Mucosa of descending colon (tissue), 3 donors: ENCODE measurements around the gene UXS1. TPM values are rescaled to one million over a fixed set of nuclear protein-coding genes. Genes with fewer than 3 reads are reported as not detected.

Experiments used
- ATAC-seq: fragments of 200-7000 bp; cut with Tn5 transposase; one replicate; pipeline ENCODE4 v1.9.1; 2020; ENCODE audit warnings: mild to moderate bottlenecking, moderate library complexity
- DNase-seq, 3 donors: peaks; one replicate each; pipeline ENCODE4 v3.0.0-alpha.2; 2020
- H3K36me3 ChIP-seq: fragments of 200-600 bp; one replicate; pipeline ENCODE4 v1.8.0; 2021; ENCODE audit warnings: low read depth, mild to moderate bottlenecking
- H3K4me1 ChIP-seq: fragments of 200-600 bp; one replicate; pipeline ENCODE4 v1.8.0; 2021; ENCODE audit warnings: low read depth, mild to moderate bottlenecking
- H3K4me3 ChIP-seq: fragments of 200-600 bp; one replicate; pipeline ENCODE4 v1.8.0; 2021; ENCODE audit warnings: mild to moderate bottlenecking
- H3K9me3 ChIP-seq: fragments of 200-600 bp; one replicate; pipeline ENCODE4 v1.8.0; 2021; ENCODE audit warnings: mild to moderate bottlenecking
- CTCF ChIP-seq: fragments of 200-600 bp; IDR thresholded peaks from one replicate; pipeline ENCODE4 v1.8.0; 2022; ENCODE audit warnings: antibody characterized with exemption, mild to moderate bottlenecking
- intact Hi-C, 2 donors: fragments of 100-400 bp; cut with DNase I in 1 of 2; cut with micrococcal nuclease in 1 of 2; formaldehyde crosslinking; loops; one replicate each; pipeline versions ENCODE4 v1.11.0 to v1.11.1; 2022; cut with DNase I, micrococcal nuclease
- total RNA-seq, 3 donors: library from RNA; stranded (reverse); fragmentation: NEBNext Ultra II Directional in 2 of 3; extraction: Animal tissue kit (Norgen Biotek cat#: 25700) in 2 of 3; gene quantifications; one replicate each; pipeline versions ENCODE4 v1.2.1 to v1.2.4, GENCODE V29; 2021 to 2023
- donor health status: DM: no; HTN: no; CAD: no; lungs with moderate emphysema.
- donor health status: DM: no; HTN: no; CAD: no.
- donor health status: DM: no; HTN: yes; CAD: no.

The UXS1 gene
- total RNA-seq, 3 donors from 2014 or later: 26.3 to 39.0 (median 30.7) TPM

- TF ChIP-seq CTCF: no peak
- Histone ChIP-seq H3K9me3 (no peaks in the 10 kb centered on the region), H3K4me3 (no peak overlapping the region), H3K4me1 (no peaks in the 10 kb centered on the region), H3K36me3 (no peaks in the 10 kb centered on the region)
- no peak for ATAC-seq
- no peak for DNase-seq
- intact Hi-C loops: no loop called here
Observed at GRCh38 chr2:106120432-106120831, 73.7 kb downstream of the UXS1 start.

GRCh38 chr2:106119074-106119473 lies 75.0 kb downstream of the UXS1 start:
- no peak overlapping the region for H3K4me3 ChIP-seq
- DNase-seq (no peak), ATAC-seq (no peak)
- H3K36me3 ChIP-seq: no peaks in the 10 kb centered on the region
- TF ChIP-seq CTCF: no peak
- H3K4me1 ChIP-seq: no peaks in the 10 kb centered on the region
- intact Hi-C loops: no loop called here
- no peaks in the 10 kb centered on the region for H3K9me3 ChIP-seq

- peak; percentile 68 for ATAC-seq
- no peak overlapping the region for H3K4me3 ChIP-seq
- DNase-seq: no peak
- H3K36me3 ChIP-seq: no peaks in the 10 kb centered on the region
- no peaks in the 10 kb centered on the region for H3K9me3 ChIP-seq
- H3K4me1 ChIP-seq: no peaks in the 10 kb centered on the region
- intact Hi-C loops: no loop called here
- TF ChIP-seq CTCF: no peak
Observed at GRCh38 chr2:106117882-106118684, 76.0 kb downstream of the UXS1 start.

- no peak for ATAC-seq
- Histone ChIP-seq H3K4me3 (no peak overlapping the region), H3K9me3 (no peaks in the 10 kb centered on the region), H3K4me1 (no peaks in the 10 kb centered on the region), H3K36me3 (no peaks in the 10 kb centered on the region)
- no peak for DNase-seq
- intact Hi-C loops: no loop called here
- TF ChIP-seq CTCF: no peak
Observed at GRCh38 chr2:106117347-106117746, 76.8 kb downstream of the UXS1 start.

GRCh38 chr2:106116248-106116647 lies 77.9 kb downstream of the UXS1 start:
- DNase-seq (no peak), ATAC-seq (no peak)
- Histone ChIP-seq H3K9me3 (no peaks in the 10 kb centered on the region), H3K4me3 (no peak overlapping the region), H3K36me3 (no peaks in the 10 kb centered on the region), H3K4me1 (no peaks in the 10 kb centered on the region)
- intact Hi-C loops: no loop called here
- no peak for TF ChIP-seq CTCF
